H1 (cell line): ENCODE results near the gene GRM1. TPM values are rescaled to one million over a fixed set of nuclear protein-coding genes. Genes with fewer than 3 reads are reported as not detected.
"Not testable (repeated sequence)": the region's sequence is repeated elsewhere in the genome, so short reads cannot be mapped to it uniquely, and the experiment has no call there.

Source experiments
- CTCF ChIA-PET: fragments of 300-600 bp; sonication (Branson Sonifier 250); formaldehyde crosslinking; loops from one replicate; lab custom pipeline; 2021; ENCODE audit not compliant: partially characterized antibody; lab: Charles Lee
- POLR2A ChIA-PET: fragments of 300-600 bp; sonication (Branson Sonifier 250); formaldehyde crosslinking; loops from one replicate; lab custom pipeline; 2021; ENCODE audit warnings: inconsistent platforms; ENCODE audit not compliant: partially characterized antibody; lab: Charles Lee
- DNase-seq, 2 experiments: peaks; one replicate each; pipeline versions ENCODE4 v3.0.0 to v3.0.0-alpha.2; 2010 to 2022; ENCODE audit warnings: low spot score in 2 of 2, low read depth in 1 of 2, mixed read lengths in 1 of 2
- FAIRE-seq: peaks from 2 replicates; lab custom pipeline; 2011; peaks lifted over from hg19 to GRCh38; lab: Jason Lieb, UNC
- H2AFZ ChIP-seq: 2 replicates; pipeline ENCODE4 v1.8.1; 2012; ENCODE audit warnings: low read length, inconsistent platforms
- H2AK5ac ChIP-seq: 2 replicates; pipeline ENCODE4 v1.6.1; 2013; ENCODE audit warnings: low read depth, low read length
- H2BK120ac ChIP-seq: replicated peaks from 2 replicates; pipeline ENCODE3; 2013; ENCODE audit warnings: low read depth, low read length, inconsistent platforms
- H2BK12ac ChIP-seq: 2 replicates; pipeline ENCODE4 v1.6.1; 2013; ENCODE audit warnings: low read depth, low read length
- H2BK15ac ChIP-seq: 2 replicates; pipeline ENCODE4 v1.6.1; 2013; ENCODE audit warnings: low read length
- H2BK20ac ChIP-seq: 2 replicates; pipeline ENCODE4 v1.6.1; 2013; ENCODE audit warnings: low read length
- H2BK5ac ChIP-seq: 2 replicates; pipeline ENCODE4 v1.6.1; 2013; ENCODE audit warnings: low read depth, low read length
- H3K14ac ChIP-seq: 2 replicates; pipeline ENCODE4 v1.6.1; 2013; ENCODE audit warnings: inconsistent platforms; ENCODE audit not compliant: insufficient read length
- H3K18ac ChIP-seq: 2 replicates; pipeline ENCODE4 v1.6.1; 2013; ENCODE audit warnings: low read length; ENCODE audit errors: extremely low read depth
- H3K23ac ChIP-seq: 2 replicates; pipeline ENCODE4 v1.6.1; 2013; ENCODE audit warnings: inconsistent platforms; ENCODE audit not compliant: insufficient read length
- H3K23me2 ChIP-seq: 2 replicates; pipeline ENCODE4 v1.6.1; 2013; ENCODE audit warnings: low read depth, low read length
- H3K27ac ChIP-seq: 2 replicates; pipeline ENCODE4 v1.6.1; 2011; ENCODE audit warnings: low read depth, low read length, inconsistent platforms
- H3K27me3 ChIP-seq, 4 experiments: replicated peaks in 1 of 4; 1 replicate in 1 of 4; 2 replicates in 3 of 4; pipeline versions ENCODE4 v1.6.1 to v1.8.1; 2011 to 2013; ENCODE audit warnings: low read length in 3 of 4, mild to moderate bottlenecking in 3 of 4, inconsistent platforms in 2 of 4, mixed read lengths in 2 of 4, moderate library complexity in 1 of 4; ENCODE audit not compliant: control insufficient read depth in 3 of 4, insufficient read depth in 3 of 4; ENCODE audit errors: extremely low read depth in 1 of 4
- H3K36me3 ChIP-seq, 4 experiments: 2 replicates each; pipeline versions ENCODE4 v1.6.1 to v1.8.1; 2011 to 2013; ENCODE audit warnings: mild to moderate bottlenecking in 4 of 4, low read length in 3 of 4, moderate library complexity in 2 of 4, control low read depth in 1 of 4, inconsistent platforms in 1 of 4; ENCODE audit not compliant: insufficient read depth in 4 of 4, control insufficient read depth in 2 of 4
- H3K4ac ChIP-seq: replicated peaks from 2 replicates; pipeline ENCODE3; 2013; ENCODE audit warnings: low read length, low read depth, mixed read lengths, inconsistent platforms; ENCODE audit not compliant: insufficient read length
- H3K4me1 ChIP-seq, 4 experiments: replicated peaks in 1 of 4; 1 replicate in 1 of 4; 2 replicates in 3 of 4; pipeline versions ENCODE4 v1.6.1 to v1.8.1; 2011 to 2013; ENCODE audit warnings: low read length in 3 of 4, inconsistent platforms in 2 of 4, mixed read lengths in 1 of 4; ENCODE audit not compliant: insufficient read depth in 4 of 4, control insufficient read depth in 3 of 4
- H3K4me2 ChIP-seq, 2 experiments: 2 replicates each; pipeline versions ENCODE4 v1.6.1 to v1.8.1; 2011 to 2013; ENCODE audit warnings: low read depth in 2 of 2, low read length in 2 of 2, control low read depth in 1 of 2, inconsistent platforms in 1 of 2, mild to moderate bottlenecking in 1 of 2; ENCODE audit not compliant: insufficient read depth in 1 of 2
- H3K4me3 ChIP-seq, 4 experiments: fragments of 200-600, 300-600 bp in 1 of 4; sonication (generic), shearing (Covaris generic), sonication (Bioruptor Twin) in 1 of 4; 2 replicates each; pipeline versions ENCODE4 v1.5.1 to v1.8.1; 2011 to 2016; ENCODE audit warnings: low read length in 4 of 4, low read depth in 3 of 4, control low read depth in 2 of 4, inconsistent platforms in 2 of 4, mild to moderate bottlenecking in 2 of 4, mixed read lengths in 1 of 4, moderate library complexity in 1 of 4; ENCODE audit not compliant: insufficient read depth in 2 of 4; ENCODE audit errors: extremely low read depth in 1 of 4
- H3K56ac ChIP-seq: replicated peaks from 2 replicates; pipeline ENCODE3; 2013; ENCODE audit warnings: low read depth, mild to moderate bottlenecking, mixed read lengths, low read length, inconsistent platforms; ENCODE audit not compliant: insufficient read length
- H3K79me1 ChIP-seq: 2 replicates; pipeline ENCODE4 v1.6.1; 2013; ENCODE audit warnings: low read depth, low read length, control low read depth
- H3K79me2 ChIP-seq, 2 experiments: 2 replicates each; pipeline versions ENCODE4 v1.6.1 to v1.8.1; 2012 to 2013; ENCODE audit warnings: low read length in 2 of 2, mild to moderate bottlenecking in 2 of 2, inconsistent platforms in 1 of 2; ENCODE audit not compliant: insufficient read depth in 2 of 2, control insufficient read depth in 1 of 2
- H3K9ac ChIP-seq, 4 experiments: replicated peaks in 1 of 4; 1 replicate in 1 of 4; 2 replicates in 3 of 4; pipeline versions ENCODE4 v1.6.1 to v1.8.1; 2011 to 2013; ENCODE audit warnings: low read depth in 3 of 4, low read length in 3 of 4, control low read depth in 2 of 4, mild to moderate bottlenecking in 2 of 4, moderate library complexity in 2 of 4, inconsistent platforms in 1 of 4; ENCODE audit errors: extremely low read depth in 1 of 4
- H3K9me3 ChIP-seq, 2 experiments: 2 replicates each; pipeline versions ENCODE4 v1.6.1 to v1.8.1; 2012 to 2013; ENCODE audit warnings: mild to moderate bottlenecking in 2 of 2, moderate library complexity in 2 of 2, control low read depth in 1 of 2, inconsistent platforms in 1 of 2, low read depth in 1 of 2, low read length in 1 of 2, mixed read lengths in 1 of 2; ENCODE audit not compliant: insufficient read depth in 2 of 2
- H4K20me1 ChIP-seq, 2 experiments: replicated peaks in 1 of 2; 2 replicates each; pipeline versions ENCODE3 to v1.8.1; 2011 to 2013; ENCODE audit warnings: inconsistent platforms in 2 of 2, low read length in 2 of 2, mild to moderate bottlenecking in 1 of 2; ENCODE audit not compliant: insufficient read depth in 2 of 2, control insufficient read depth in 1 of 2
- H4K5ac ChIP-seq: 2 replicates; pipeline ENCODE4 v1.6.1; 2013; ENCODE audit warnings: low read length, low read depth, mixed read lengths, inconsistent platforms; ENCODE audit not compliant: insufficient read length
- H4K8ac ChIP-seq: 2 replicates; pipeline ENCODE4 v1.8.0; 2013; ENCODE audit warnings: mild to moderate bottlenecking, moderate library complexity, low read length, inconsistent platforms; ENCODE audit not compliant: insufficient read depth; ENCODE audit errors: extremely low read depth
- H4K91ac ChIP-seq: replicated peaks from 2 replicates; pipeline ENCODE3; 2013; ENCODE audit warnings: low read length, mixed read lengths, inconsistent platforms; ENCODE audit not compliant: insufficient read length
- WGBS, 2 experiments: shearing (Covaris generic) in 1 of 2; methylation state at CpG; one replicate each; pipeline versions ENCODE4 v1.1.6 to v1.1.7; 2013 to 2015; ENCODE audit warnings: low lambda C conversion rate in 2 of 2, mixed read lengths in 2 of 2, inconsistent platforms in 1 of 2, low coverage in 1 of 2, missing lambda C conversion rate in 1 of 2; ENCODE audit not compliant: insufficient replicate concordance in 2 of 2, insufficient coverage in 1 of 2, insufficient read length in 1 of 2; ENCODE audit errors: extremely low coverage in 1 of 2, missing lambda C conversion rate in 1 of 2; 5-methylcytosine and 5-hydroxymethylcytosine counted together
- polyA plus RNA-seq, 7 experiments: library from polyadenylated mRNA; depleted of rRNA in 3 of 7; stranded (reverse) in 5 of 7; unstranded in 2 of 7; fragments of >200 nt in 5 of 7; fragments of 200-250 nt in 2 of 7; gene quantifications; 1 replicate in 5 of 7; 2 replicates in 1 of 7; 4 replicates in 1 of 7; pipeline versions ENCODE4 v1.2.1 to v1.2.3, GENCODE V29; 2011 to 2013; ENCODE audit warnings: missing spikeins in 2 of 7, mixed read lengths in 2 of 7
- total RNA-seq: library from RNA; stranded (reverse); fragmentation: NEBNext Ultra II Directional; extraction: Animal tissue kit (Norgen Biotek cat#: 25700); gene quantifications from 2 replicates; pipeline ENCODE4 v1.2.1, GENCODE V29; 2021

GRM1 gene
- total and polyA plus RNA-seq, 2 of the 8 experiments (the other 6 are each of a cell fraction or from before 2014, with no cell fraction given) = 0.15 to 1.3 TPM

- H3K4me3 ChIP-seq, H2AK5ac ChIP-seq, H3K27ac ChIP-seq, H3K14ac ChIP-seq, H3K36me3 ChIP-seq, H4K91ac ChIP-seq, H4K20me1 ChIP-seq, H4K8ac ChIP-seq, H3K4me2 ChIP-seq, H2AFZ ChIP-seq, H3K23me2 ChIP-seq, H4K5ac ChIP-seq, FAIRE-seq, H2BK15ac ChIP-seq, H2BK20ac ChIP-seq, H3K23ac ChIP-seq, H2BK120ac ChIP-seq, H3K18ac ChIP-seq, H3K4ac ChIP-seq, H3K4me1 ChIP-seq, H3K79me2 ChIP-seq, H3K79me1 ChIP-seq, DNase-seq, H3K9me3 ChIP-seq, H2BK12ac ChIP-seq, H3K56ac ChIP-seq, POLR2A ChIA-PET, H3K27me3 ChIP-seq, CTCF ChIA-PET, H2BK5ac ChIP-seq, H3K9ac ChIP-seq: not testable (repeated sequence)
- WGBS, 2 experiments = 100% methylated on average over 1 of the region's 1 CpG; no CpG with 5 or more reads in 1 of the 2 experiments
Measured at GRCh38 chr6:146271163-146271562, 242.3 kb downstream of the GRM1 start.
